Fibroblast of lung (primary cell): ENCODE measurements around the gene TPD52L1. TPM values are rescaled to one million over a fixed set of nuclear protein-coding genes. Genes with fewer than 3 reads are reported as not detected.

Source experiments
- DNase-seq, 2 donors: peaks; one replicate each; pipeline versions ENCODE4 v3.0.0 to v3.0.0-alpha.2; 2010; ENCODE audit warnings: low read depth in 2 of 2
- H2AFZ ChIP-seq: 2 replicates; pipeline ENCODE4 v1.5.1; 2012; ENCODE audit warnings: low read length, control low read depth, inconsistent platforms
- H3K27ac ChIP-seq: 2 replicates; pipeline ENCODE4 v1.5.1; 2011; ENCODE audit warnings: low read length, control low read depth; ENCODE audit not compliant: insufficient read depth
- H3K27me3 ChIP-seq: 2 replicates; pipeline ENCODE4 v1.5.1; 2011; ENCODE audit warnings: mild to moderate bottlenecking, low read length; ENCODE audit not compliant: control insufficient read depth, insufficient read depth
- H3K36me3 ChIP-seq: 2 replicates; pipeline ENCODE4 v1.5.1; 2011; ENCODE audit warnings: low read length; ENCODE audit not compliant: control insufficient read depth, insufficient read depth
- H3K4me1 ChIP-seq: 2 replicates; pipeline ENCODE4 v1.5.1; 2011; ENCODE audit warnings: low read length; ENCODE audit not compliant: control insufficient read depth, insufficient read depth; ENCODE audit errors: extremely low read depth
- H3K4me2 ChIP-seq: 2 replicates; pipeline ENCODE4 v1.5.1; 2011; ENCODE audit warnings: low read length, control low read depth; ENCODE audit not compliant: insufficient read depth; ENCODE audit errors: extremely low read depth
- H3K4me3 ChIP-seq, 4 experiments: fragments of 200-600 bp in 1 of 4; sonication (generic) in 1 of 4; replicated peaks in 1 of 4; 2 replicates each; pipeline ENCODE4 v1.5.1; 2011 to 2016; ENCODE audit warnings: low read length in 4 of 4, low read depth in 3 of 4, mild to moderate bottlenecking in 3 of 4, control low read depth in 2 of 4, inconsistent platforms in 1 of 4, mixed read lengths in 1 of 4; ENCODE audit not compliant: insufficient read depth in 1 of 4; ENCODE audit errors: control extremely low read depth in 1 of 4
- H3K79me2 ChIP-seq: 2 replicates; pipeline ENCODE4 v1.5.1; 2012; ENCODE audit warnings: mild to moderate bottlenecking, low read length, inconsistent platforms; ENCODE audit not compliant: control insufficient read depth, insufficient read depth
- H3K9ac ChIP-seq: 2 replicates; pipeline ENCODE4 v1.5.1; 2011; ENCODE audit warnings: mild to moderate bottlenecking, low read length, control low read depth; ENCODE audit not compliant: insufficient read depth
- H3K9me3 ChIP-seq: 2 replicates; pipeline ENCODE4 v1.5.1; 2012; ENCODE audit warnings: low read depth, low read length; ENCODE audit not compliant: control insufficient read depth, insufficient read depth
- H4K20me1 ChIP-seq: 2 replicates; pipeline ENCODE4 v1.5.1; 2011; ENCODE audit warnings: low read length; ENCODE audit not compliant: control insufficient read depth, insufficient read depth; ENCODE audit errors: extremely low read depth
- EZH2 ChIP-seq: IDR thresholded peaks from 2 replicates; pipeline ENCODE4 v1.5.1; 2012; ENCODE audit warnings: low read length, control low read depth, mild to moderate bottlenecking; ENCODE audit errors: missing control alignments
- polyA plus RNA-seq, 2 donors: library from polyadenylated mRNA; depleted of rRNA in 1 of 2; stranded (reverse) in 1 of 2; unstranded in 1 of 2; fragments of >200 nt; gene quantifications; 2 replicates each; pipeline ENCODE4 v1.2.1, GENCODE V29; 2011 to 2012; ENCODE audit warnings: missing spikeins in 1 of 2
- total RNA-seq: library from RNA; depleted of rRNA; stranded (reverse); fragments of >200 nt; gene quantifications from 2 replicates; pipeline ENCODE4 v1.2.1, GENCODE V29; 2014
- TF ChIP-seq, protein P1 (sequence below), 2 donors: IDR thresholded peaks in 1 of 2; conservative IDR thresholded peaks in 1 of 2; 1 replicate in 1 of 2; 2 replicates in 1 of 2; pipeline ENCODE4 v1.5.1; 2011 to 2012; ENCODE audit warnings: low read length in 2 of 2, control low read depth in 1 of 2, inconsistent platforms in 1 of 2, low read depth in 1 of 2, mild to moderate bottlenecking in 1 of 2

TPD52L1 gene
- total and polyA plus RNA-seq, 2 donors (not counting 1 experiment from before 2014, with no cell fraction given), result 41.0 to 75.9 TPM

- TF ChIP-seq, protein P1, sequence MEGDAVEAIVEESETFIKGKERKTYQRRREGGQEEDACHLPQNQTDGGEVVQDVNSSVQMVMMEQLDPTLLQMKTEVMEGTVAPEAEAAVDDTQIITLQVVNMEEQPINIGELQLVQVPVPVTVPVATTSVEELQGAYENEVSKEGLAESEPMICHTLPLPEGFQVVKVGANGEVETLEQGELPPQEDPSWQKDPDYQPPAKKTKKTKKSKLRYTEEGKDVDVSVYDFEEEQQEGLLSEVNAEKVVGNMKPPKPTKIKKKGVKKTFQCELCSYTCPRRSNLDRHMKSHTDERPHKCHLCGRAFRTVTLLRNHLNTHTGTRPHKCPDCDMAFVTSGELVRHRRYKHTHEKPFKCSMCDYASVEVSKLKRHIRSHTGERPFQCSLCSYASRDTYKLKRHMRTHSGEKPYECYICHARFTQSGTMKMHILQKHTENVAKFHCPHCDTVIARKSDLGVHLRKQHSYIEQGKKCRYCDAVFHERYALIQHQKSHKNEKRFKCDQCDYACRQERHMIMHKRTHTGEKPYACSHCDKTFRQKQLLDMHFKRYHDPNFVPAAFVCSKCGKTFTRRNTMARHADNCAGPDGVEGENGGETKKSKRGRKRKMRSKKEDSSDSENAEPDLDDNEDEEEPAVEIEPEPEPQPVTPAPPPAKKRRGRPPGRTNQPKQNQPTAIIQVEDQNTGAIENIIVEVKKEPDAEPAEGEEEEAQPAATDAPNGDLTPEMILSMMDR (conservative IDR thresholded peaks at IDR 0.05 in 1 of 2, IDR thresholded peaks at IDR 0.05 in 1 of 2; ENCODE audit: low read depth in 1 of 2, low read length in 2 of 2), result no peak
- TF ChIP-seq EZH2, result no peak
- no peaks in the 10 kb centered on the region for H3K4me1 ChIP-seq
- no peak overlapping the region for H3K9ac ChIP-seq
- no peaks in the 10 kb centered on the region for H3K36me3 ChIP-seq
- DNase-seq, result no peak
- no peak overlapping the region for H2AFZ ChIP-seq
- no peak overlapping the region for H3K4me2 ChIP-seq
- H3K79me2 ChIP-seq, result no peaks in the 10 kb centered on the region
- no peaks in the 10 kb centered on the region for H3K27me3 ChIP-seq
- no peaks in the 10 kb centered on the region for H3K9me3 ChIP-seq
- H3K27ac ChIP-seq, result no peak overlapping the region
- H3K4me3 ChIP-seq, result no peak overlapping the region
- H4K20me1 ChIP-seq, result no peaks in the 10 kb centered on the region
Observed at GRCh38 chr6:125245109-125245508, 91.5 kb downstream of the TPD52L1 start.

GRCh38 chr6:125245523-125246264 is 92.1 kb downstream of the TPD52L1 start:
- Histone ChIP-seq H3K36me3 (no peaks in the 10 kb centered on the region), H3K4me3 (no peak overlapping the region), H2AFZ (no peak overlapping the region), H3K27me3 (no peaks in the 10 kb centered on the region), H3K4me1 (no peaks in the 10 kb centered on the region), H3K9ac (no peak overlapping the region), H4K20me1 (no peaks in the 10 kb centered on the region), H3K27ac (no peak overlapping the region), H3K9me3 (no peaks in the 10 kb centered on the region), H3K79me2 (no peaks in the 10 kb centered on the region), H3K4me2 (no peak overlapping the region)
- no peak for DNase-seq
- TF ChIP-seq, protein P1 (conservative IDR thresholded peaks at IDR 0.05 in 1 of 2, IDR thresholded peaks at IDR 0.05 in 1 of 2; ENCODE audit: low read depth in 1 of 2, low read length in 2 of 2), result no peak
- TF ChIP-seq EZH2, result no peak

DNA sequence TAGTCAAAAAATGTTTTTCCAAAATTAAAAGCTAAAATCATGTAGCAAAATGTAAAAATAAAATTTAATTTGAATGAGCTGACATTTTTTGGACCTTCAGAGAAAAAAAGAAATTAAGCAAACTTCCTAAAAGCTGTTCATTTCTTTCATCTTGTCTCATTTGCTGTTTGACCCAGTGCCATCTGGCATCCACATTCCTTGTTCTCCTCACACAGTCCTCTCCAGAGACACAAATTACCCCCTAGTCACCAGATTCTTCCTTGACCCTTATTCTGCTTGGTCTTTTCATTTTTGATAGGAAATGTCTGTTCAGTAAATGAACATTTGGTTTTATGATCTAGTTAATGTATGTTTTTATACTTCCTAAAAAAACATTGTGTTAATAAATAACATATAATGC is 93.0 kb downstream of the TPD52L1 start:
- Histone ChIP-seq H3K4me3 (no peak overlapping the region), H3K27me3 (no peaks in the 10 kb centered on the region), H3K79me2 (no peaks in the 10 kb centered on the region), H4K20me1 (no peaks in the 10 kb centered on the region), H2AFZ (no peak overlapping the region), H3K36me3 (no peaks in the 10 kb centered on the region), H3K9me3 (no peaks in the 10 kb centered on the region), H3K4me1 (no peaks in the 10 kb centered on the region), H3K4me2 (no peak overlapping the region), H3K9ac (no peak overlapping the region), H3K27ac (no peak overlapping the region)
- no peak for DNase-seq
- TF ChIP-seq, protein P1 (conservative IDR thresholded peaks at IDR 0.05 in 1 of 2, IDR thresholded peaks at IDR 0.05 in 1 of 2; ENCODE audit: low read depth in 1 of 2, low read length in 2 of 2), result no peak
- TF ChIP-seq EZH2, result no peak
